Liver (tissue), 9 donors: Measurements from ENCODE around the gene EVA1C. TPM values are rescaled to one million over a fixed set of nuclear protein-coding genes. Genes with fewer than 3 reads are reported as not detected.

Source experiments
- DNase-seq: peaks from one replicate; pipeline ENCODE4 v3.0.0-alpha.2; 2017; ENCODE audit warnings: low spot score
- H3K27ac ChIP-seq, 2 donors: one replicate each; pipeline ENCODE4 v1.7.0; 2013; ENCODE audit warnings: inconsistent platforms in 2 of 2, low read length in 2 of 2, control low read depth in 1 of 2, low read depth in 1 of 2, mild to moderate bottlenecking in 1 of 2
- H3K27me3 ChIP-seq, 4 donors: one replicate each; pipeline versions ENCODE4 v1.6.1 to v1.7.0; 2013; ENCODE audit warnings: low read length in 3 of 4, inconsistent platforms in 1 of 4, mild to moderate bottlenecking in 1 of 4, moderate library complexity in 1 of 4; ENCODE audit not compliant: control insufficient read depth in 4 of 4, insufficient read depth in 4 of 4
- H3K36me3 ChIP-seq, 4 donors: one replicate each; pipeline versions ENCODE4 v1.6.1 to v1.7.0; 2013; ENCODE audit warnings: low read length in 3 of 4, mild to moderate bottlenecking in 3 of 4, low read depth in 1 of 4, moderate library complexity in 1 of 4; ENCODE audit not compliant: control insufficient read depth in 4 of 4, insufficient read depth in 3 of 4
- H3K4me1 ChIP-seq, 4 donors: one replicate each; pipeline versions ENCODE4 v1.6.1 to v1.7.0; 2013; ENCODE audit warnings: low read length in 3 of 4, mild to moderate bottlenecking in 3 of 4, moderate library complexity in 1 of 4; ENCODE audit not compliant: control insufficient read depth in 4 of 4, insufficient read depth in 4 of 4
- H3K4me3 ChIP-seq, 3 donors: one replicate each; pipeline versions ENCODE4 v1.6.1 to v1.7.0; 2013; ENCODE audit warnings: low read length in 3 of 3, control low read depth in 1 of 3, low read depth in 1 of 3, mild to moderate bottlenecking in 1 of 3
- H3K9ac ChIP-seq, 2 donors: one replicate each; pipeline ENCODE4 v1.7.0; 2013; ENCODE audit warnings: low read length in 2 of 2, mild to moderate bottlenecking in 2 of 2, moderate library complexity in 2 of 2, control low read depth in 1 of 2, low read depth in 1 of 2
- H3K9me3 ChIP-seq, 4 donors: one replicate each; pipeline versions ENCODE4 v1.6.1 to v1.7.0; 2013; ENCODE audit warnings: low read length in 3 of 4; ENCODE audit not compliant: control insufficient read depth in 4 of 4
- CTCF ChIP-seq: fragments of 150-350 bp; IDR thresholded peaks from 2 replicates; pipeline ENCODE4 v1.5.1; 2017; ENCODE audit warnings: improper control_type of control experiment, low read depth, low read length; ENCODE audit not compliant: missing input control
- EGR1 ChIP-seq, 2 donors: IDR thresholded peaks; 2 replicates each; pipeline ENCODE4 v1.6.1; 2016 to 2018; ENCODE audit warnings: antibody characterized with exemption in 2 of 2, low read depth in 2 of 2
- FOXA1 ChIP-seq: IDR thresholded peaks from 2 replicates; pipeline ENCODE4 v1.6.1; 2016; ENCODE audit warnings: antibody characterized with exemption
- FOXA2 ChIP-seq: IDR thresholded peaks from 2 replicates; pipeline ENCODE4 v1.6.1; 2016; ENCODE audit warnings: antibody characterized with exemption
- GABPA ChIP-seq, 2 donors: IDR thresholded peaks in 1 of 2; conservative IDR thresholded peaks in 1 of 2; 2 replicates each; pipeline ENCODE4 v1.6.1; 2016; ENCODE audit warnings: antibody characterized with exemption in 2 of 2, mild to moderate bottlenecking in 1 of 2, moderate library complexity in 1 of 2
- HNF4A ChIP-seq, 2 donors: conservative IDR thresholded peaks; 2 replicates each; pipeline ENCODE4 v1.6.1; 2016; ENCODE audit warnings: antibody characterized with exemption in 2 of 2, mild to moderate bottlenecking in 2 of 2
- HNF4G ChIP-seq: IDR thresholded peaks from 2 replicates; pipeline ENCODE4 v1.6.1; 2016; ENCODE audit warnings: antibody characterized with exemption
- JUND ChIP-seq, 2 donors: IDR thresholded peaks; 2 replicates each; pipeline ENCODE4 v1.6.1; 2016; ENCODE audit warnings: antibody characterized with exemption in 2 of 2
- MAX ChIP-seq: IDR thresholded peaks from 2 replicates; pipeline ENCODE4 v1.6.1; 2016; ENCODE audit warnings: antibody characterized with exemption
- NR2F2 ChIP-seq: IDR thresholded peaks from 2 replicates; pipeline ENCODE4 v1.6.1; 2016; ENCODE audit warnings: antibody characterized with exemption
- RAD21 ChIP-seq, 2 donors: IDR thresholded peaks; 2 replicates each; pipeline ENCODE4 v1.6.1; 2016; ENCODE audit warnings: antibody characterized with exemption in 2 of 2, mild to moderate bottlenecking in 2 of 2
- RXRA ChIP-seq, 2 donors: IDR thresholded peaks; 2 replicates each; pipeline ENCODE4 v1.6.1; 2017 to 2018; ENCODE audit warnings: antibody characterized with exemption in 2 of 2, mild to moderate bottlenecking in 1 of 2
- SP1 ChIP-seq: IDR thresholded peaks from 2 replicates; pipeline ENCODE4 v1.6.1; 2018; ENCODE audit warnings: antibody characterized with exemption, mild to moderate bottlenecking
- TAF1 ChIP-seq: conservative IDR thresholded peaks from 2 replicates; pipeline ENCODE4 v1.6.1; 2016; ENCODE audit warnings: antibody characterized with exemption, mild to moderate bottlenecking
- YY1 ChIP-seq: IDR thresholded peaks from 2 replicates; pipeline ENCODE4 v1.6.1; 2016; ENCODE audit warnings: antibody characterized with exemption, mild to moderate bottlenecking
- ZBTB33 ChIP-seq: IDR thresholded peaks from 2 replicates; pipeline ENCODE4 v1.6.1; 2016; ENCODE audit warnings: antibody characterized with exemption
- WGBS: extraction: QIAGEN DNeasy Blood & Tissue Kit; methylation state at CpG from one replicate; pipeline ENCODE4 v1.1.7; 2013; 5-methylcytosine and 5-hydroxymethylcytosine counted together
- polyA plus RNA-seq, 2 donors: library from polyadenylated mRNA; stranded (reverse) in 1 of 2; unstranded in 1 of 2; fragments of 200-250 nt in 1 of 2; fragments of >200 nt in 1 of 2; fragmentation: Nextera tagmentation in 1 of 2; extraction: Ambion mirVana in 1 of 2; gene quantifications; one replicate each; pipeline versions ENCODE4 v1.2.1 to v1.2.3, GENCODE V29; 2013 to 2015
- total RNA-seq, 2 donors: library from RNA; depleted of rRNA; stranded (reverse); fragments of >200 nt; gene quantifications; one replicate each; pipeline ENCODE4 v1.2.3, GENCODE V29; 2014
- TF ChIP-seq, protein P1 (sequence below): IDR thresholded peaks from 2 replicates; pipeline ENCODE4 v1.6.1; 2016; ENCODE audit warnings: antibody characterized with exemption
- TF ChIP-seq, protein P2 (sequence below): IDR thresholded peaks from 2 replicates; pipeline ENCODE4 v1.6.1; 2016; ENCODE audit warnings: antibody characterized with exemption, mild to moderate bottlenecking
- donor health status: healthy.
- donor health status: healthy.
- donor health status: healthy.
- donor health status: healthy.
- donor health status: healthy.

The EVA1C gene
- total and polyA plus RNA-seq, 4 donors: 0.47 to 3.3 (median 2.4) TPM

DNA sequence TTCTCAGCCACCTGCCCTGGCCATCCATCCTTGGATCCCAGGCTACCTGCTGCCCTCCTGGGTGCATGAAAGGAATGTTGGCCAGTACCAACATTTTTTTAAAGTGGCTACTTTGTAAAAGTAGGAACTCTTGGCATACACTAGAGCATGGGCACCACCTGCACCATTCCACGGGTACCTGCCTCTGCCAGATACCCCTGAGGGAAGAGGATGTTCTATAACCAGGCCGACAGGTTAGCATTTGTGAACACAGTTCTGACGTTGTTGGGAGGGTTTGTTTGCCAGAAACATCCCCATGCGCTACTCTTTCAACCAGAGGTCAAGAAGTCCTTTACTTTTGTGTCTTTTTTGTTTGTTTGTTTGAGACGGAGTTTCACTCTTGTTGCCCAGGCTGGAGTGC lies 43.0 kb downstream of the EVA1C start:
- Histone ChIP-seq H3K27me3 (no peaks in the 10 kb centered on the region), H3K9ac (no peak overlapping the region), H3K9me3 (no peaks in the 10 kb centered on the region), H3K36me3 (no peaks in the 10 kb centered on the region), H3K27ac (no peak overlapping the region), H3K4me1 (peaks cover 0 to 14% (median 8%) of the 10 kb centered on the region in 4 donors), H3K4me3 (no peak overlapping the region)
- 38% methylated on average over 5 of the region's 5 CpGs for WGBS
- no peak for DNase-seq
- TF ChIP-seq, protein P1, sequence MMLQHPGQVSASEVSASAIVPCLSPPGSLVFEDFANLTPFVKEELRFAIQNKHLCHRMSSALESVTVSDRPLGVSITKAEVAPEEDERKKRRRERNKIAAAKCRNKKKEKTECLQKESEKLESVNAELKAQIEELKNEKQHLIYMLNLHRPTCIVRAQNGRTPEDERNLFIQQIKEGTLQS: no peak
- TF ChIP-seq ZBTB33 (no peak), CTCF (no peak), NR2F2 (no peak), HNF4A (conservative IDR thresholded peaks at IDR 0.05) (peak; percentile 15 to 29), HNF4G (no peak)

DNA sequence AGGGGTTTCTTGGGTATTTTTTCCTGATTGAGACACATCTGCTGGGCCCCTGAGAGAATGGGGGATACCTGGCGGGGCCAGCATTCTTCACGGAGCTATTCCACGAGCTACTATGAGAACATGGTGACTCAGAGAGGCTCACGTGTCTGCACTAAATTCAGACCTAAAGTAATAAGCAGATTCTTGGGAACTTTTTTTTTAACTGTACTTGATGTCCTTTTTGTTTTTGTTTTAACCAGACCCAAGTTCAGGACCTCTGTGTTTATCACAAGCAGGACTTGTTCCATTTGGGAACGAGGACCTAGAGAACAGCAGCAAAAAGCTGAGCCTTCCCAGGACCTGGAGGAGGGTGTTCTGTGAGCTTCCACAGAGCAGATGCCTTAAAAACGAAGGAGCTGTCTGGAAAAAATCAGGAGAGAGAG lies 44.0 kb downstream of the EVA1C start:
- no peak for DNase-seq
- Histone ChIP-seq H3K27ac (peak overlapping the region in 1 of 2 donors; percentile 17), H3K36me3 (no peaks in the 10 kb centered on the region), H3K9me3 (no peaks in the 10 kb centered on the region), H3K4me3 (no peak overlapping the region), H3K27me3 (no peaks in the 10 kb centered on the region), H3K9ac (peak overlapping the region in 1 of 2 donors; percentile 3), H3K4me1 (peaks cover 0 to 14% (median 8%) of the 10 kb centered on the region in 4 donors)
- WGBS: 79% methylated on average over 6 of the region's 6 CpGs
- TF ChIP-seq HNF4G (no peak), ZBTB33 (no peak), GABPA (IDR thresholded peaks at IDR 0.05 in 1 of 2, conservative IDR thresholded peaks at IDR 0.05 in 1 of 2) (no peak), EGR1 (IDR thresholded peaks at IDR 0.05; ENCODE audit: low read depth in 2 of 2) (no peak), JUND (IDR thresholded peaks at IDR 0.05) (peak in 1 of 2 donors; percentile 32), CTCF (no peak), MAX (no peak), HNF4A (conservative IDR thresholded peaks at IDR 0.05) (no peak), RXRA (IDR thresholded peaks at IDR 0.05) (no peak), FOXA1 (no peak), FOXA2 (no peak), NR2F2 (peak; percentile 85), YY1 (no peak), TAF1 (no peak), RAD21 (IDR thresholded peaks at IDR 0.05) (peak in 1 of 2 donors; percentile 20), SP1 (peak; percentile 22)
- TF ChIP-seq, protein P2, sequence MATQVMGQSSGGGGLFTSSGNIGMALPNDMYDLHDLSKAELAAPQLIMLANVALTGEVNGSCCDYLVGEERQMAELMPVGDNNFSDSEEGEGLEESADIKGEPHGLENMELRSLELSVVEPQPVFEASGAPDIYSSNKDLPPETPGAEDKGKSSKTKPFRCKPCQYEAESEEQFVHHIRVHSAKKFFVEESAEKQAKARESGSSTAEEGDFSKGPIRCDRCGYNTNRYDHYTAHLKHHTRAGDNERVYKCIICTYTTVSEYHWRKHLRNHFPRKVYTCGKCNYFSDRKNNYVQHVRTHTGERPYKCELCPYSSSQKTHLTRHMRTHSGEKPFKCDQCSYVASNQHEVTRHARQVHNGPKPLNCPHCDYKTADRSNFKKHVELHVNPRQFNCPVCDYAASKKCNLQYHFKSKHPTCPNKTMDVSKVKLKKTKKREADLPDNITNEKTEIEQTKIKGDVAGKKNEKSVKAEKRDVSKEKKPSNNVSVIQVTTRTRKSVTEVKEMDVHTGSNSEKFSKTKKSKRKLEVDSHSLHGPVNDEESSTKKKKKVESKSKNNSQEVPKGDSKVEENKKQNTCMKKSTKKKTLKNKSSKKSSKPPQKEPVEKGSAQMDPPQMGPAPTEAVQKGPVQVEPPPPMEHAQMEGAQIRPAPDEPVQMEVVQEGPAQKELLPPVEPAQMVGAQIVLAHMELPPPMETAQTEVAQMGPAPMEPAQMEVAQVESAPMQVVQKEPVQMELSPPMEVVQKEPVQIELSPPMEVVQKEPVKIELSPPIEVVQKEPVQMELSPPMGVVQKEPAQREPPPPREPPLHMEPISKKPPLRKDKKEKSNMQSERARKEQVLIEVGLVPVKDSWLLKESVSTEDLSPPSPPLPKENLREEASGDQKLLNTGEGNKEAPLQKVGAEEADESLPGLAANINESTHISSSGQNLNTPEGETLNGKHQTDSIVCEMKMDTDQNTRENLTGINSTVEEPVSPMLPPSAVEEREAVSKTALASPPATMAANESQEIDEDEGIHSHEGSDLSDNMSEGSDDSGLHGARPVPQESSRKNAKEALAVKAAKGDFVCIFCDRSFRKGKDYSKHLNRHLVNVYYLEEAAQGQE: no peak
- TF ChIP-seq, protein P1: no peak
